Dermis blood vessel endothelial cell (primary cell): ENCODE data around the gene FLNA. TPM values are rescaled to one million over a fixed set of nuclear protein-coding genes. Genes with fewer than 3 reads are reported as not detected.

Experiments
- DNase-seq: peaks from one replicate; pipeline ENCODE4 v3.0.0; 2010
- total RNA-seq: library from RNA; depleted of rRNA; stranded (reverse); fragments of >200 nt; gene quantifications from 2 replicates; pipeline ENCODE4 v1.2.3, GENCODE V29; 2014

Gene FLNA
- total RNA-seq, 1 donor from 2014 or later, result 1,387 TPM

DNA sequence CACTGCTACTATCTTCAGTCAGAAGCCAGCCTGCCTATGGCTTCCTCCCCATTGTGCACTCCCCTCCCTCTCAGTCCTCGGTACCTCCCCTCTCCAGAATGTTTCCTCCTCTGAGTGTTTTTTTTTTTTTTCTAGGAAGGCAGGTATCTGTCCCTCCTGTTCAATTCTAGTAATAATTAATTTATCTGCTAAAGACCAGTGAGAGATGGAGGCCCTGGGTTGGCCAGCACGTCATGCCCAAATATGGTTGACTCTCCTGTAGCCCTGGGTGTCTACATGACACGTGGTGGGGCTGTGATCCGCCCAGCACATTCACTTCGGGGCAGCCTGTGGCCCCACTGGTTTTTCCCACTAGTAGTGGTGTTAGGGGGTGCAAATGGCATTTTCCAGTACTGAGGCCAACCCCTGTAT lies 1.8 kb downstream of the FLNA start:
- DNase-seq, result no peak

GRCh38 chrX:154371789-154372300 lies 2.6 kb downstream of the FLNA start:
- peak; percentile 20 for DNase-seq

GRCh38 chrX:154371017-154371788 lies 3.2 kb downstream of the FLNA start:
- peak; percentile 93 for DNase-seq

DNA sequence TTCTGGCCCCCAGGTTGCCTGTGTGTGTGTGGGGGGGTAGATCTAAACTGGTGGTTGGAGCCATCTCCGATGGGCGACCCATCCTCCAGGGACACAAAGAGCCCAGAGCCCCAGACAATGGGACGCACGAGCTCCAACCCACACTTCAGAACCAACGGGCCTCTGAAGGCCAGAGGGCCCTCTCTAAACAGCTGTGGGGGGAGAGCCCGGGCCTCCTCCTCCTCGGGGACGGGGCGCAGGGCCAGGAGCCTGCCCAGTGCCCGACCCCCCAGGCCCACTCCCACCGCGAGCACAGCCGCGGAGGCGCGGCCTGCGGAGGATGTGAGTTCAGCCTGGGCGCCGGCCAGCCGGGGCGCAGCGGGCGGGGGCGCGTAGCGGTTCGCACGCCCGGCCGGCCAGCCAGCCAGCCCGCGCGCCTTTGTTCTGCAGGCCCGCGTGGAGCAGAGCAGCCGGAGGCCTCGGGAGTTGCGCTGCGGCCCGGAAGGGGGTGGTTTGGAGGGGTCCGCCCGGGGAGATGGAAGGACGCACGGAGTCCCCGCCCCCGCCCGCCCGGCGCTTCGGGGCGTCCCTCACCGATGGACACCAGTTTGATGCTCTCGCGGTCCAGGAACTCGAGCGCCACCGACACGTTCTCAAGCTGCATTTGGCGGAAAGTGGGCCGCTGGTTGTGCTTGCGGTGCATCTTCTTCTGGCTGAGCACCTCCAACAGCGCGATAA lies 4.0 kb downstream of the FLNA start:
- DNase-seq, result peak; percentile 46

- DNase-seq, result peak; percentile 93
Observed at GRCh38 chrX:154369449-154370299, 4.8 kb downstream of the FLNA start.

- DNase-seq, result peak; percentile 82
Observed at GRCh38 chrX:154368630-154369448, 5.6 kb downstream of the FLNA start.

- DNase-seq, result no peak
Observed at GRCh38 chrX:154367474-154368308, 6.7 kb downstream of the FLNA start.

- no peak for DNase-seq
Observed at GRCh38 chrX:154366666-154367055, 7.8 kb downstream of the FLNA start.

- DNase-seq, result no peak
Observed at GRCh38 chrX:154365997-154366665, 8.3 kb downstream of the FLNA start.

- no peak for DNase-seq
Observed at GRCh38 chrX:154365052-154365600, 9.3 kb downstream of the FLNA start.

GRCh38 chrX:154363706-154364439 lies 10.6 kb downstream of the FLNA start:
- no peak for DNase-seq

DNA sequence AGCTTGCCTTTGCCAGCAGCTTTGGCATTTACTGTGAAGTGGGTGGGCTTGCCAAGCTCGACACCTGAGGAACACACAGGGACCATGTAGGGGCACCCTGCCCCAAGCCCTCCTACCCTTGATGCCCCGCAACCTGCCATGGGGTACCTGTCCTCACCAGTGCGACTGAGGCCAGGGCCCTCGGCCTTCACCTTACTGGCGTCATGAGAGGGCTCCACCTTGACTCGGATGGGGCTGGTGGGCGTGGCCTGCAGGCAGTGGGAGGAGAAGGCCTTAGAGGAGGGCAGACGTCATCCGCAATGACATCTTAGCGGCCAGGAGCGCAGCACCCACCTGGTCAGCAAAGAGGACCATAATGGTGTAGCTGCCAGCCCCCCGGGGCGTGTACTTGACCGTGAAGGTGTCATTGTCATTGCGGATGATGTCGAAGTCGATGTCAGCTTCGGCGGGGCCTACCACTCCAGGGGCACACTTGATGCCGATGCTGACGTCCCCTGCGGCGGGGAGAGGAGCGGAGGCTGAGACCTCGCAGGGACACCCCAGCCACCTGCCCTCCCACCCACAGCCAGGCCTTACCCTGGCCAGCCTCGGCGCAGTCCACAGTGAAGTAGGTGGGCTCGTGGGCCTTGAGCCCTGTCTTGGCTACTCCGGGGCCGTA lies 12.2 kb downstream of the FLNA start:
- DNase-seq, result no peak

DNA sequence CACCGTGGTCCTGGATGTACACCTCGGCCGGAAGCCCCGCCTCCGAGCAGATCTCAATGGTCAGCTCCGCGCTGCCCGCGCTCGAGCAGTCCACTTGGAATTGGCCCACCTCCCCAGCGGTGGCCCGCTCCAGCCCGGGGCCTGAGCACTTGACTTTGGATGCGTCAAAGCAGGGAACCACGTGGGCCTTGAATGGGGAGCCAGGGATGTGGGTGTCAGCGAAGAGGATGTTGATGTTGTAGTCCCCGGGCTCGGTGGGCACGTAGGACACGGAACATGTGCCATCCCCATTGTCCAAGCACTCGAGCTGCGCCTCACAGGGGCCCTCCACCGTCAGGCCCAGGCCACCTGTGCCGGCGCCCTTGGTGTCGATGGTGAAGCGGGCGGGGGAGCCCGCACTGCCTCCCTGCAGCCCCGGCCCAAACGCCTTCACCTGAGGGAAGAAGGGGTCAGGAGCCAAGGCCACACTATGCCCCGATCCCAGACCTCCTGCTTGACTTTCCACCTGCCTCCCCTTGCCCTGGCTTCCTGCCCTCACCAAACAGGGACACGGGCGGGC lies 14.2 kb downstream of the FLNA start:
- DNase-seq, result no peak

- no peak for DNase-seq
Observed at GRCh38 chrX:154359362-154360154, 14.9 kb downstream of the FLNA start.

DNA sequence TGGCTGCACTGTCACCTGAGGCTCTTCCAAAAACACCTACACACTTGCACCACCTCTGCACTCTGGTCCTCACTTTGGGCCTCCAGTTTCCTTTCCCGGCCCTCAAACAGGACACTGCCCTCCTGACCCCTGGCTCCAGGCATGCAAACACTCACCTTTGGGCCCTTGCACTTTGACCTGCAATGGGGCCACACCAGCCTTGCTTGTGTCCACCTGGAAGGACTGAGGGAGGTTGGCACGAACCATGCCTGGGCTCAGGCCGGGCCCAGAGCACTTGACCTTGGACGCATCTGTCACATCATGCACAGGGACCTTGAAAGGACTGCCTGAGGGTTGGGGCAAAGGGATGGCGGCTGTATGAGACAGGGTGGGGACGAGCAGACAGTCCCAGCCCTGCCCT lies 15.6 kb downstream of the FLNA start:
- DNase-seq, result no peak

- DNase-seq, result no peak
Observed at GRCh38 chrX:154358011-154358410, 16.4 kb downstream of the FLNA start.

DNA sequence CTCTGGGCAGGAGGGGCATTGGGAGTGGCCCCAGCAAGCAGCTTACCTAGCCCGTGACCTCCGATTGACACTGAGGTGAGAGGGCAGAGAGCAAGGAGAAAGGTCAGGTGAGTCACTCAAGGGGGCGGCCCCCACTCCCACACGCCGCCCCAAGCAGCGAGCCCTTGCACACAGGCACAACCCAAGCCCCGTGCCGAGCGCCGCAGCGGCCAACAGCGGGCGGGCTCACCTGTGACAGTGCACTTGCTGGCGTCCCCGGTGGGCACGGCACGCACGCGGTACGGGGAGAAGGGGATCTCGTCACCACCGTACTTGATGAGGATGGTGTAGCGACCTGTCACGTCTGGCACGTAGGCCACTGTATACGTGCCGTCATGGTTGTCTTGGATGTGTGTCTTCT lies 17.2 kb downstream of the FLNA start:
- DNase-seq, result no peak

- DNase-seq, result no peak
Observed at GRCh38 chrX:154356596-154356995, 17.8 kb downstream of the FLNA start.
